GM13977 (cell line): ENCODE results near the gene EIF3L.

ENCODE experiments used
- DNase-seq: peaks from one replicate; pipeline ENCODE4 v3.0.0; 2012; ENCODE audit warnings: low spot score
- in situ Hi-C: fragments of 300-500 bp; cut with MboI; formaldehyde crosslinking; loops from one replicate; pipeline ENCODE4 v1.12.0; 2022; ENCODE audit warnings: low sequenced_read_pairs, low pct_unique_long_range_greater_than_20kb, mixed read lengths, inconsistent platforms; ENCODE audit not compliant: unreplicated experiment
- TF ChIP-seq, protein P1 (sequence below): IDR thresholded peaks from 2 replicates; pipeline ENCODE4 v1.5.1; 2012; ENCODE audit warnings: mild to moderate bottlenecking, control low read depth; ENCODE audit not compliant: insufficient read depth; ENCODE audit errors: extremely low read depth, missing control alignments

The EIF3L gene

GRCh38 chr22:37842015-37842793, 7.0 kb upstream of the EIF3L start:
- in situ Hi-C loops = no loop called here
- TF ChIP-seq, protein P1, sequence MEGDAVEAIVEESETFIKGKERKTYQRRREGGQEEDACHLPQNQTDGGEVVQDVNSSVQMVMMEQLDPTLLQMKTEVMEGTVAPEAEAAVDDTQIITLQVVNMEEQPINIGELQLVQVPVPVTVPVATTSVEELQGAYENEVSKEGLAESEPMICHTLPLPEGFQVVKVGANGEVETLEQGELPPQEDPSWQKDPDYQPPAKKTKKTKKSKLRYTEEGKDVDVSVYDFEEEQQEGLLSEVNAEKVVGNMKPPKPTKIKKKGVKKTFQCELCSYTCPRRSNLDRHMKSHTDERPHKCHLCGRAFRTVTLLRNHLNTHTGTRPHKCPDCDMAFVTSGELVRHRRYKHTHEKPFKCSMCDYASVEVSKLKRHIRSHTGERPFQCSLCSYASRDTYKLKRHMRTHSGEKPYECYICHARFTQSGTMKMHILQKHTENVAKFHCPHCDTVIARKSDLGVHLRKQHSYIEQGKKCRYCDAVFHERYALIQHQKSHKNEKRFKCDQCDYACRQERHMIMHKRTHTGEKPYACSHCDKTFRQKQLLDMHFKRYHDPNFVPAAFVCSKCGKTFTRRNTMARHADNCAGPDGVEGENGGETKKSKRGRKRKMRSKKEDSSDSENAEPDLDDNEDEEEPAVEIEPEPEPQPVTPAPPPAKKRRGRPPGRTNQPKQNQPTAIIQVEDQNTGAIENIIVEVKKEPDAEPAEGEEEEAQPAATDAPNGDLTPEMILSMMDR = no peak

GRCh38 chr22:37843741-37844089, 5.5 kb upstream of the EIF3L start:
- peak; percentile 67 for DNase-seq
- TF ChIP-seq, protein P1 = no peak
- in situ Hi-C loops = no loop called here

More at GRCh38 chr22:37842015-37842793, 7.0 kb upstream of the EIF3L start:
- no peak for DNase-seq

GRCh38 chr22:37844904-37845329, 4.3 kb upstream of the EIF3L start:
- TF ChIP-seq, protein P1 = no peak
- in situ Hi-C loops = no loop called here
- no peak for DNase-seq

GRCh38 chr22:37846433-37846832, 2.8 kb upstream of the EIF3L start:
- TF ChIP-seq, protein P1 = no peak
- DNase-seq = no peak
- in situ Hi-C loops = no loop called here

DNA sequence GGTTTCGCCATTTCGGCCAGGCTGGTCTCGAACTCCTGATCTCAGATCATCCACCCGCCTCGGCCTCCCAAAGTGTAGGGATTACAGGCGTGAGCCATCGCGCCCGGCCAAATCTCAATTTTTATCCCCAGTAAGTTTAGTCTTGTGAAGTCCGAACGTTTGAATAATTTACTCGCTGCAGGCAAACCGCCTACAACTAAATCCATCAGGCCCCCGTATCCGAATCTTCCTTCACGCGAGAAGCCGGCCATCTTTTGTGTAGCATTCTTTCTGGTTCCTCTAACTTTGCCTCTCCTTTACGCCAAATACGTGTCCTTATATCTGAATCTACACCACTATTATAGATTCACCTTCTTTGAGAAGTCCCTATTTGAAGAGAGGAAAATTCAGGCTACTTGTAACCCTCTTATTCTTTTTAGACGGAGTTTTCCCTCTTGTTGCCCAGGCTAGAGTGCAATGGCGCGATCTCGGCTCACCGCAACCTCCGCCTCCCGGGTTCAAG, 581 bp upstream of the EIF3L start:
- no peak for DNase-seq
- TF ChIP-seq, protein P1 = no peak
- in situ Hi-C loops = no loop called here

DNA sequence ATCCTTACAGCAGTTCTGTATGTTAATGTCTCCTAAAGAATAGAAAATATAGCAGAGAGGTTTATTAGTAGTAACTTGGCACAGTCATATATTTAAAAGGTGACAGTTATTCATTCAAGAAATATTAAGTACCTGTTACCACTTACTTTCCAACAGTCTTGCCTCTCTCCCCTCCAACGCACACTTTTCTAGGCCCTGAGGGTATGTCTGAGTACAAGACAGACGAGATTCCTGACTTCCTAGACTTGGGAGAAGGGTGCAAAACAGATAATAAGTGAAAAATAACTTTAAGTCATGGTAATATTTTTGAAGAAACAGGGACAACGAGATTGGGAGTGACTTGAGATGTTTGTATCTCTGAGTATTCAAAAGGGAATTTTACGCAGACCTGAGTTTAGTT, 1.6 kb downstream of the EIF3L start:
- TF ChIP-seq, protein P1 = no peak
- no peak for DNase-seq
- in situ Hi-C loops = no loop called here
